Vagina (tissue), 2 donors: ENCODE data around the gene TCOF1.

ENCODE experiments used
- POLR2A ChIP-seq, 2 donors: fragments of 450-650 bp; IDR thresholded peaks; one replicate each; pipeline ENCODE4 v1.6.1; 2017; ENCODE audit warnings: antibody characterized with exemption in 2 of 2, mild to moderate bottlenecking in 2 of 2, moderate library complexity in 2 of 2
- POLR2AphosphoS5 ChIP-seq, 2 donors: sonication (generic); formaldehyde crosslinking; IDR thresholded peaks; one replicate each; pipeline ENCODE4 v1.9.0; 2017; ENCODE audit warnings: antibody characterized with exemption in 2 of 2, mild to moderate bottlenecking in 2 of 2, low read depth in 1 of 2; ENCODE audit not compliant: insufficient read depth in 1 of 2

DNA sequence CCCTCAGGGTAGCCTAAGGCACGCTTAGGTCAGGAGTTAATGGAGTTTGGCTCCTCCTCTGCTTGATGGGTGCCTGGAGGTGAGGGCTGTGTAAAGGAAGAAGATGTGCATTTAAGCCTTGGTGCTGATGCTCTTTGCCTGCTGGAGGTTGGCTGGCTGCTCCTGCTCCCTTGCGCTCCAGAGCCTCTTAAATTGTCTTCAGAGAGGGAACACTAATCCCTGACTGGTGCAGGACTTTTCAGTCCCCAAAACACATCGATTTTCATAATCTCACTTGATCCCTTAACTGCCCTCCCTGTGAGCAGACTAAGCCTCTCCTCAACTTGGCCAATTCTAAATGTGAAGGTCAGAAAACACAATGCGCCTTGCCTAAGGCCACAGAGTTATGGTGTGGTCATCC lies 16.2 kb upstream of the TCOF1 start:
- TF ChIP-seq POLR2AphosphoS5 (IDR thresholded peaks at IDR 0.05; ENCODE audit: insufficient read depth in 1 of 2, low read depth in 1 of 2) = no peak
- no peak for TF ChIP-seq POLR2A (IDR thresholded peaks at IDR 0.05)
